ENCODE measurements around the gene CKB.

DNA sequence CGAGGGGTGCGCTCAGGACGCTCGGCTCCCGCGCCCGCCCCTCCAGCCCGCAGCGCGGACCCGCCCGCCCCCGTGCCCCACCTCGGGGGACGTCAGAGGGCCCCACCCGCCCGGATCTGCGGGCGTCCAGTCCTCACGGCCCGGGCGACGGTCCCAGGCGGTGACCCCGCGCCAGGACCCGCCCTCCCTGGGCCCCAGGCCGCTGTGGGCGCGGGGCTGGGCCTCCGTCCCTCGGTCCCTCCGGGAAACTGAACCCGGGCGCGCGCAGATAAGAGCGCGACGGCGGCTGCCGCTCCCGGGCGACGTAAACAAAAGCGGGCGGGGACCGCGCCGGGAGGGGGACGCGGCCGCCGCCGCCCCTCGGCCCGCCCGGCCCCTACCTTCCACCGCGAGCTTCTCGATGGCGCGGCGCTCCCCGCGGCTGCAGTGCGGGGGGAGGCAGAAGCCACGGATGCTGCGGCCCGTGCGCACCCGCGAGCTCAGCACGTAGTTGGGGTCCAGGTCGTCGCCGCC, 1.1 kb downstream of the CKB start:
- TF ChIP-seq HMG20A (CRISPR knock-in tag; conservative IDR thresholded peaks at IDR 0.05) (no peak), EP300 (IDR thresholded peaks at IDR 0.05; ENCODE audit: low read length) (no peak), NR1H2 (CRISPR knock-in tag; IDR thresholded peaks at IDR 0.05) (no peak), TAF1 (IDR thresholded peaks at IDR 0.05; ENCODE audit: control insufficient read depth, extremely low read depth, insufficient read depth, low read length, severe bottlenecking) (no peak), ESRRA (IDR thresholded peaks at IDR 0.05; ENCODE audit: borderline replicate concordance, low read depth) (no peak), MBD2 (IDR thresholded peaks at IDR 0.05; ENCODE audit: borderline replicate concordance, low read depth) (no peak), KLF10 (CRISPR knock-in tag; IDR thresholded peaks at IDR 0.05) (no peak), GABPB1 (CRISPR knock-in tag; IDR thresholded peaks at IDR 0.05) (no peak)
- TF ChIP-seq, protein P1, sequence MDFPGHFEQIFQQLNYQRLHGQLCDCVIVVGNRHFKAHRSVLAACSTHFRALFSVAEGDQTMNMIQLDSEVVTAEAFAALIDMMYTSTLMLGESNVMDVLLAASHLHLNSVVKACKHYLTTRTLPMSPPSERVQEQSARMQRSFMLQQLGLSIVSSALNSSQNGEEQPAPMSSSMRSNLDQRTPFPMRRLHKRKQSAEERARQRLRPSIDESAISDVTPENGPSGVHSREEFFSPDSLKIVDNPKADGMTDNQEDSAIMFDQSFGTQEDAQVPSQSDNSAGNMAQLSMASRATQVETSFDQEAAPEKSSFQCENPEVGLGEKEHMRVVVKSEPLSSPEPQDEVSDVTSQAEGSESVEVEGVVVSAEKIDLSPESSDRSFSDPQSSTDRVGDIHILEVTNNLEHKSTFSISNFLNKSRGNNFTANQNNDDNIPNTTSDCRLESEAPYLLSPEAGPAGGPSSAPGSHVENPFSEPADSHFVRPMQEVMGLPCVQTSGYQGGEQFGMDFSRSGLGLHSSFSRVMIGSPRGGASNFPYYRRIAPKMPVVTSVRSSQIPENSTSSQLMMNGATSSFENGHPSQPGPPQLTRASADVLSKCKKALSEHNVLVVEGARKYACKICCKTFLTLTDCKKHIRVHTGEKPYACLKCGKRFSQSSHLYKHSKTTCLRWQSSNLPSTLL (IDR thresholded peaks at IDR 0.05), result no peak
